Adrenal gland (tissue), 12 donors: ENCODE data around the gene TLE2. TPM values are rescaled to one million over a fixed set of nuclear protein-coding genes. Genes with fewer than 3 reads are reported as not detected.
A peak's percentile ranks its signal among the peaks of the same experiment; 100 is the strongest.

Source experiments
- DNase-seq, 7 donors: peaks; one replicate each; pipeline ENCODE4 v3.0.0-alpha.2; 2019 to 2020
- H3K27ac ChIP-seq, 5 donors: fragments of 200-600 bp; sonication (generic) in 4 of 5; 1 replicate in 3 of 5; 2 replicates in 2 of 5; pipeline versions ENCODE4 v1.5.1 to v1.8.0; 2016 to 2020; ENCODE audit warnings: mild to moderate bottlenecking in 1 of 5
- H3K27me3 ChIP-seq: fragments of 200-600 bp; 2 replicates; pipeline ENCODE4 v1.8.0; 2021
- H3K36me3 ChIP-seq, 2 donors: fragments of 200-600 bp; replicated peaks in 1 of 2; 1 replicate in 1 of 2; 2 replicates in 1 of 2; pipeline versions ENCODE4 v1.5.1 to v1.8.0; 2018 to 2022
- H3K4me1 ChIP-seq, 2 donors: fragments of 200-600 bp; replicated peaks in 1 of 2; 1 replicate in 1 of 2; 2 replicates in 1 of 2; pipeline versions ENCODE4 v1.5.1 to v1.8.0; 2018 to 2021
- H3K4me3 ChIP-seq, 4 donors: fragments of 200-600 bp; sonication (generic) in 3 of 4; one replicate each; pipeline ENCODE4 v1.5.1; 2016 to 2018
- H3K9me3 ChIP-seq, 3 donors: fragments of 200-600 bp; sonication (generic) in 1 of 3; replicated peaks in 1 of 3; 1 replicate in 2 of 3; 2 replicates in 1 of 3; pipeline versions ENCODE4 v1.5.1 to v1.8.0; 2016 to 2021
- POLR2A ChIP-seq, 2 donors: fragments of 450-650 bp; IDR thresholded peaks; one replicate each; pipeline ENCODE4 v1.6.1; 2017; ENCODE audit warnings: antibody characterized with exemption in 2 of 2, mild to moderate bottlenecking in 2 of 2, moderate library complexity in 1 of 2
- WGBS, 4 donors: extraction: QIAGEN DNeasy Blood & Tissue Kit in 2 of 4; methylation state at CpG; one replicate each; pipeline versions ENCODE4 v1.1.5 to v1.1.7; 2013 to 2017; 5-methylcytosine and 5-hydroxymethylcytosine counted together
- intact Hi-C, 2 donors: fragments of 100-400 bp; cut with DNase I; formaldehyde crosslinking; loops; one replicate each; pipeline versions ENCODE4 v1.14.1 to v1.15.0; 2022 to 2023
- polyA plus RNA-seq, 3 donors: library from polyadenylated mRNA; stranded (reverse); fragments of 200-250 nt in 2 of 3; fragments of 350-450 nt in 1 of 3; fragmentation: Illumina TruSeq in 1 of 3; extraction: RNeasy Lipid Tissue Mini Kit (QIAGEN cat#74804) in 1 of 3; gene quantifications; one replicate each; pipeline ENCODE4 v1.2.3, GENCODE V29; 2013 to 2014
- total RNA-seq, 9 donors: library from RNA; depleted of rRNA in 4 of 9; stranded (reverse); fragments of >200 nt in 4 of 9; fragments of 120-200 nt in 1 of 9; fragmentation: NEBNext Ultra II Directional in 1 of 9; extraction: Animal tissue kit (Norgen Biotek cat#: 25700) in 1 of 9; gene quantifications; one replicate each; pipeline versions ENCODE4 v1.1.0 to v1.2.4, GENCODE V29; 2013 to 2023
- TF ChIP-seq, protein P1 (sequence below), 6 experiments: fragments of 450-650 bp in 4 of 6; fragments of 200-600 bp in 2 of 6; sonication (generic) in 1 of 6; IDR thresholded peaks; 1 replicate in 5 of 6; 2 replicates in 1 of 6; pipeline versions ENCODE4 v1.5.1 to v1.8.0; 2016 to 2021; ENCODE audit warnings: antibody characterized with exemption in 6 of 6, mild to moderate bottlenecking in 2 of 6, moderate library complexity in 1 of 6
- donor health status: healthy with polysubstance abuse.
- donor health status: Bipolar disorder and iron deficiency.
- donor health status: DM: yes; HTN: yes; CAD: no.
- donor health status: DM: no; HTN: no; CAD: no.
- donor health status: DM: no; HTN: no; CAD: no.
- donor health status: DM: yes; HTN: yes; CAD: no.

Gene TLE2
- total and polyA plus RNA-seq, 12 donors = 4.0 to 106 (median 57.2) TPM

DNA sequence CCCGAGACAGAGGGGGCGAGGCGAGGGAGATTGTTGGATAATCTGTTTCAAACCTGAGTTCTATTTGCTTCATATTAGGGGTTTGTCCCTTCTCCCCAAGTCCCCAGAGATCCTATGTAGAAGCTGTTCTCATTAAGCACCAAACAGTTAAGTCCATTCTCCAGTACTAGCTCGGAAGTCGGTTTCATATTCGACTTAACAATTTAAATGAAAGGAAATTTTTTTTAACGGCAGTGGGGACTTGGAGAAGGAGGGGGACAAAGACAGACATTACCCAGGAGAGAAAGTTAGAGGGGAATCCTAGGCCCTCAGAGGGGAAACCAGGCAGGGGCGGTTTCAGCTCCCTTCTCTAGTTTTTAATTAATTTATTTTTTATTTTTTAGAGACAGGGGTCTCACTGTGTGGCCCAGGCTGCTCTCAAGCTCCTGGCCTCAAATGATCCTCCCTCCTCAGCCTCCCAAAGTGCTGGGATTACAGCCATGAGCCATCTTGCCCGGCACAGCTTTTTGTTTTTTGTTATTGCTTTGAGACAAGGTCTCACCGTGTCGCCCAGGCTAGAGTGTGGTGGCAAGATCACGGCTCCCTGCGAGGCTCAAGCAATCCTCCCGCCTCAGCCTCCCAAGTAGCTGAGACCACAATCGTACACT, 13.7 kb upstream of the TLE2 start:
- DNase-seq = no peak
- Histone ChIP-seq H3K36me3 (no peaks in the 10 kb centered on the region), H3K9me3 (no peaks in the 10 kb centered on the region), H3K27ac (peak overlapping the region in 1 of 5 donors; percentile 58), H3K27me3 (no peaks in the 10 kb centered on the region), H3K4me3 (no peak overlapping the region), H3K4me1 (peaks cover 4 to 13% of the 10 kb centered on the region in 2 donors)
- no peak for TF ChIP-seq POLR2A (IDR thresholded peaks at IDR 0.05)
- TF ChIP-seq, protein P1, sequence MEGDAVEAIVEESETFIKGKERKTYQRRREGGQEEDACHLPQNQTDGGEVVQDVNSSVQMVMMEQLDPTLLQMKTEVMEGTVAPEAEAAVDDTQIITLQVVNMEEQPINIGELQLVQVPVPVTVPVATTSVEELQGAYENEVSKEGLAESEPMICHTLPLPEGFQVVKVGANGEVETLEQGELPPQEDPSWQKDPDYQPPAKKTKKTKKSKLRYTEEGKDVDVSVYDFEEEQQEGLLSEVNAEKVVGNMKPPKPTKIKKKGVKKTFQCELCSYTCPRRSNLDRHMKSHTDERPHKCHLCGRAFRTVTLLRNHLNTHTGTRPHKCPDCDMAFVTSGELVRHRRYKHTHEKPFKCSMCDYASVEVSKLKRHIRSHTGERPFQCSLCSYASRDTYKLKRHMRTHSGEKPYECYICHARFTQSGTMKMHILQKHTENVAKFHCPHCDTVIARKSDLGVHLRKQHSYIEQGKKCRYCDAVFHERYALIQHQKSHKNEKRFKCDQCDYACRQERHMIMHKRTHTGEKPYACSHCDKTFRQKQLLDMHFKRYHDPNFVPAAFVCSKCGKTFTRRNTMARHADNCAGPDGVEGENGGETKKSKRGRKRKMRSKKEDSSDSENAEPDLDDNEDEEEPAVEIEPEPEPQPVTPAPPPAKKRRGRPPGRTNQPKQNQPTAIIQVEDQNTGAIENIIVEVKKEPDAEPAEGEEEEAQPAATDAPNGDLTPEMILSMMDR (IDR thresholded peaks at IDR 0.05) = no peak
- 49 to 58% (median 52%) methylated on average over 15 of the region's 15 CpGs for WGBS, 4 donors
- intact Hi-C loops = no loop called here

DNA sequence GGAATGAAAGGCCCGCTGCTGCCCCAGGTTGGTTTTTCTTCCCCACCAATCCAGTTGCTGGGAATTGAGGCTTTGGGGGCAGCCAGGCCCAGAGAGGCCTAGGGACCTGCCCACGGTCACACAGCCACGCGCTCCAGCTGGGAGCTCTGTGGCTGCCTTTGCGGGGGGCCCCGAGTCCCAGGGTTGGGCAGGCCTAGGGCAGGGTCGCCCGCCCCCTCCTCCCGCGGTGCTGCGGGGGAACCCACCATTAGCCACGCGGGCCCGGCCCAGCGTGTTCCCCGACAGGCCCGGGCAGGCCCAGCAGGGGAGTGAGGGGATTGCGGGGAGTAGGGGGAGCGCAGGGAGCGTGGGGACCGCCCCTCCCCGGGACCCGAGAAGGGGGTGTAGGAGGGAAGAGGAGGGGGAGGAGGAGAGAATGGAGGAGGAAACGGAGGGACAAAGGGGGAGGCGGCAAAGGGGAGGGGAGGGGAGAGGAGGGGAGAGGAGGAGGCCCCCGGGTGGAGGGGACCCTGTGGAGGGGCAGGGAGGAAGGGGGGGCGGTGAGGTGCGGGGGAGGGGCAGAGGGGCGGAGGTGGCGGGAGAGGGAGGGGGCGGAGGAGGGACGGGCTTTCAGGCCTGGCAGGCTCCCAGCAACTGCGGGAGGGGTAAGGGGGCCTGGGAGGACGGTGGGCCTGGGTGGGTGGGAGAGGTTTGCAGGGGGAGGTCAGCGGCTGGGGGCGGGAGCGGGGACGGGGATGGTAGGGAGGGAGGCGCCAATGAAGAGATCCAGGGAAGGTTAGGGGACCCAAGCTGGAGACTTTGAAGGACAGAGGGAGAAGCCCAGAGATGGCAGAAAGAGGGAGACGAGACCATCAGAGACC, 12.9 kb upstream of the TLE2 start:
- no peaks in the 10 kb centered on the region for H3K27me3 ChIP-seq
- TF ChIP-seq POLR2A (IDR thresholded peaks at IDR 0.05) = no peak
- TF ChIP-seq, protein P1 (IDR thresholded peaks at IDR 0.05) = no peak
- intact Hi-C loops = no loop called here
- H3K4me3 ChIP-seq = no peak overlapping the region
- peak in 1 of 7 donors; percentile 18 for DNase-seq
- peaks cover 1 to 8% of the 10 kb centered on the region in 2 donors for H3K4me1 ChIP-seq
- peak overlapping the region in 2 of 5 donors; percentile 12 to 58 for H3K27ac ChIP-seq
- H3K36me3 ChIP-seq = no peaks in the 10 kb centered on the region
- 30 to 72% (median 34%) methylated on average over 3 to 39 of the region's 40 CpGs for WGBS, 4 donors
- H3K9me3 ChIP-seq = no peaks in the 10 kb centered on the region

DNA sequence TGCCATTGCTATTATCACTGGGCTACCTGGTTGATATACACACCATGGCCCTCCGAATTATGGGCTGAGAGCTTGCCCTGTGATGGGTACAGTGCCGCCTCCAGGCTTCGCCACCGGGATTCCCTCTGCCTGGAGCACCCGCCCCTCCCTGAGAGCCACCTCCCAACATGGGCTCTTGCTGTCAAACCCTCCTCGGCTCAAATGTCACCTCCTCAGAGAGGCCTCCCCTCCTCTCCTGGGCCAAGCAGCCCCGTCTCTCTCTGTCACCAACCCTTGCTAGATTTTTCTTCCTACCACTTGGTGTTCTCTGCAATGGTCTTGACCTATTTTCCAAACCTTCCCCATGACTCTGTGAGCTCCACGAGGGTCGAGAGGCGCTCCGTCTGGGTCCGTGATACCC, 12.2 kb upstream of the TLE2 start:
- Histone ChIP-seq H3K9me3 (no peaks in the 10 kb centered on the region), H3K4me1 (peaks cover 8 to 14% of the 10 kb centered on the region in 2 donors), H3K27me3 (no peaks in the 10 kb centered on the region), H3K36me3 (no peaks in the 10 kb centered on the region), H3K27ac (no peak overlapping the region), H3K4me3 (no peak overlapping the region)
- 50 to 69% (median 65%) methylated on average over 7 to 12 of the region's 12 CpGs for WGBS, 4 donors
- TF ChIP-seq, protein P1 (IDR thresholded peaks at IDR 0.05) = no peak
- TF ChIP-seq POLR2A (IDR thresholded peaks at IDR 0.05) = no peak
- peak in 1 of 7 donors; percentile 22 for DNase-seq
- intact Hi-C loops = no loop called here

DNA sequence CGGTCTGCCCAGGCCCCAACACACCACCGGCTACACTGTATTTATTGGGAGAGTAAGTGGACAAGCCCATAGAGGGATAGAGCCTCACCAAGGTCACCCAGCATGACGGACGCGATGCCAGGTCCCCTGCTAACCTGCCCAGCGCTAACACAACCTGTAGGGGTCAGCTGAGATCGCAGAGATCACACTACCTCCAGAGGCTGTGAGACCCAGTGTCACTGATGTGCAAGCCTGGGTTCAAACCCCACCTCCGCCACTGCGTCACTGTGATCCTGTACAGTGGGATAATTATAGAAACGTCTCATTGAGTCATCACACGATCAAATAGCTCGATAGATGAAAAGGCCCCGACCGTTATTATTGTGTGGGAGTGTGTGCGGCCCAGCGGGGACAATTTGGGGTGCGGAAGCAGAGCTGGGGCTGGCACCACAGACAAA, 10.6 kb upstream of the TLE2 start:
- intact Hi-C loops = loop anchor here in 1 of 2 donors (10.0 kb wide), 1 partner anchor 65 kb away; the partner anchor contains the start of gene TLE6
- peaks cover 17 to 24% of the 10 kb centered on the region in 2 donors for H3K4me1 ChIP-seq
- H3K27ac ChIP-seq = peak overlapping the region in 4 of 5 donors; percentile 10 to 82 (median 58)
- no peaks in the 10 kb centered on the region for H3K9me3 ChIP-seq
- TF ChIP-seq, protein P1 (IDR thresholded peaks at IDR 0.05) = peak in 3 of 6 experiments; percentile 20 to 35 (median 31)
- no peak for TF ChIP-seq POLR2A (IDR thresholded peaks at IDR 0.05)
- no peaks in the 10 kb centered on the region for H3K27me3 ChIP-seq
- peak; percentile 68 to 89 (median 83) for DNase-seq
- no peaks in the 10 kb centered on the region for H3K36me3 ChIP-seq
- WGBS, 4 donors = 36 to 60% (median 46%) methylated on average over 8 to 17 of the region's 17 CpGs
- H3K4me3 ChIP-seq = no peak overlapping the region
